Endothelial cell of umbilical vein (primary cell): ENCODE data around the gene PAPPA. TPM values are rescaled to one million over a fixed set of nuclear protein-coding genes. Genes with fewer than 3 reads are reported as not detected.

Experiments used
- BruUV-seq: library from RNA; stranded (reverse); fragments of 400-500 nt; replicated peaks from 2 replicates; lab custom pipeline; 2021; lab: Mats Ljungman, UMichigan
- CTCF ChIA-PET: fragments of 300-600, 350-600 bp; sonication (Branson Sonifier 250); formaldehyde crosslinking; loops from one replicate; lab custom pipeline; 2021; ENCODE audit warnings: antibody characterized with exemption, inconsistent platforms; lab: Charles Lee
- POLR2A ChIA-PET: fragments of 300-600, 350-600 bp; sonication (Branson Sonifier 250); formaldehyde crosslinking; loops from one replicate; lab custom pipeline; 2021; ENCODE audit warnings: antibody characterized with exemption, inconsistent platforms; lab: Charles Lee
- DNase-seq: peaks from one replicate; pipeline ENCODE4 v3.0.0-alpha.2; 2011; ENCODE audit warnings: low read depth, low spot score
- FAIRE-seq: peaks from 2 replicates; lab custom pipeline; 2011; peaks lifted over from hg19 to GRCh38; lab: Jason Lieb, UNC
- H2AFZ ChIP-seq: 2 replicates; pipeline ENCODE4 v1.6.0; 2012; ENCODE audit warnings: low read depth, low read length, control low read depth, inconsistent platforms
- H3K27ac ChIP-seq: 2 replicates; pipeline ENCODE4 v1.5.1; 2011; ENCODE audit warnings: low read depth, mild to moderate bottlenecking, control low read depth, low read length, moderate library complexity; ENCODE audit not compliant: insufficient read depth
- H3K27me3 ChIP-seq, 2 experiments: 2 replicates each; pipeline versions ENCODE4 v1.6.0 to v1.6.1; 2011; ENCODE audit warnings: low read length in 2 of 2, mixed read lengths in 1 of 2; ENCODE audit not compliant: control insufficient read depth in 2 of 2, insufficient read depth in 2 of 2
- H3K36me3 ChIP-seq, 2 experiments: 2 replicates in 1 of 2; 3 replicates in 1 of 2; pipeline ENCODE4 v1.5.1; 2011; ENCODE audit warnings: low read length in 2 of 2, mild to moderate bottlenecking in 1 of 2, moderate library complexity in 1 of 2; ENCODE audit not compliant: control insufficient read depth in 2 of 2, insufficient read depth in 2 of 2; ENCODE audit errors: extremely low read depth in 1 of 2
- H3K4me1 ChIP-seq: 3 replicates; pipeline ENCODE4 v1.5.1; 2011; ENCODE audit warnings: mild to moderate bottlenecking, low read length; ENCODE audit not compliant: control insufficient read depth, insufficient read depth; ENCODE audit errors: extremely low read depth
- H3K4me2 ChIP-seq: 2 replicates; pipeline ENCODE4 v1.6.1; 2011; ENCODE audit warnings: low read length, control low read depth, mixed read lengths; ENCODE audit not compliant: insufficient read depth
- H3K4me3 ChIP-seq, 3 experiments: fragments of 200-600 bp in 1 of 3; sonication (generic), shearing (Covaris generic) in 1 of 3; replicated peaks in 1 of 3; 2 replicates each; pipeline ENCODE4 v1.5.1; 2011 to 2016; ENCODE audit warnings: control low read depth in 3 of 3, low read length in 3 of 3, mild to moderate bottlenecking in 2 of 3, inconsistent platforms in 1 of 3, low read depth in 1 of 3, moderate library complexity in 1 of 3; ENCODE audit not compliant: insufficient read depth in 1 of 3
- H3K79me2 ChIP-seq: 2 replicates; pipeline ENCODE4 v1.6.0; 2012; ENCODE audit warnings: low read length, inconsistent platforms; ENCODE audit not compliant: control insufficient read depth, insufficient read depth
- H3K9ac ChIP-seq: replicated peaks from 2 replicates; pipeline ENCODE3; 2011; ENCODE audit warnings: low read length, control low read depth; ENCODE audit not compliant: insufficient read depth; ENCODE audit errors: extremely low read depth
- H3K9me1 ChIP-seq: replicated peaks from 3 replicates; pipeline ENCODE4 v1.6.0; 2011; ENCODE audit warnings: mild to moderate bottlenecking, low read length; ENCODE audit not compliant: control insufficient read depth, insufficient read depth; ENCODE audit errors: extremely low read depth
- H3K9me3 ChIP-seq: replicated peaks from 2 replicates; pipeline ENCODE4 v1.5.1; 2012; ENCODE audit warnings: low read length, inconsistent platforms; ENCODE audit not compliant: control insufficient read depth, insufficient read depth
- H4K20me1 ChIP-seq: replicated peaks from 2 replicates; pipeline ENCODE3; 2011; ENCODE audit warnings: mild to moderate bottlenecking, low read length; ENCODE audit not compliant: control insufficient read depth, insufficient read depth; ENCODE audit errors: extremely low read depth
- CTCF ChIP-seq, 2 donors: IDR thresholded peaks; 1 replicate in 1 of 2; 2 replicates in 1 of 2; pipeline ENCODE4 v1.5.1; 2011; ENCODE audit warnings: low read length in 2 of 2, mild to moderate bottlenecking in 2 of 2, moderate library complexity in 2 of 2, control low read depth in 1 of 2, inconsistent platforms in 1 of 2, low read depth in 1 of 2; ENCODE audit not compliant: insufficient read depth in 1 of 2; ENCODE audit errors: extremely low read depth in 1 of 2
- EZH2 ChIP-seq: IDR thresholded peaks from 2 replicates; pipeline ENCODE4 v1.6.1; 2012; ENCODE audit warnings: borderline replicate concordance, low read depth, mild to moderate bottlenecking, moderate library complexity, low read length, inconsistent platforms; ENCODE audit not compliant: severe bottlenecking
- FOS ChIP-seq: IDR thresholded peaks from 2 replicates; pipeline ENCODE4 v1.6.1; 2011; ENCODE audit warnings: mild to moderate bottlenecking, low read length, moderate library complexity, borderline replicate concordance; ENCODE audit not compliant: insufficient read depth
- GATA2 ChIP-seq: IDR thresholded peaks from 2 replicates; pipeline ENCODE4 v1.7.0; 2011; ENCODE audit warnings: low read depth, mild to moderate bottlenecking, moderate library complexity, mixed read lengths, low read length; ENCODE audit not compliant: insufficient read length, insufficient read depth
- JUN ChIP-seq: IDR thresholded peaks from 2 replicates; pipeline ENCODE4 v1.6.1; 2011; ENCODE audit warnings: borderline replicate concordance, low read depth; ENCODE audit not compliant: insufficient read length, insufficient read depth
- MAX ChIP-seq: IDR thresholded peaks from 2 replicates; pipeline ENCODE4 v1.6.1; 2011; ENCODE audit not compliant: insufficient read depth, insufficient read length
- MYC ChIP-seq: IDR thresholded peaks from one replicate; pipeline ENCODE4 v1.6.1; 2011; ENCODE audit warnings: mild to moderate bottlenecking, low read depth, low read length
- POLR2A ChIP-seq: IDR thresholded peaks from 2 replicates; pipeline ENCODE4 v1.6.1; 2012; ENCODE audit warnings: low read depth, mild to moderate bottlenecking, control low read depth, low read length
- POLR2AphosphoS5 ChIP-seq: IDR thresholded peaks from 2 replicates; pipeline ENCODE4 v1.6.1; 2012; ENCODE audit warnings: low read depth, mild to moderate bottlenecking, control low read depth, low read length, moderate library complexity; ENCODE audit not compliant: insufficient read depth
- dilution Hi-C: fragments of 300-500 bp; cut with MboI; formaldehyde crosslinking; loops from one replicate; pipeline ENCODE4 v1.15.0; 2019; ENCODE audit warnings: low sequenced_read_pairs; ENCODE audit not compliant: extremely low pct_ligation_motif_present
- intact Hi-C: fragments of 100-400 bp; cut with micrococcal nuclease; formaldehyde crosslinking; loops from one replicate; pipeline ENCODE4 v1.10.0; 2022
- polyA plus RNA-seq, 4 experiments: library from polyadenylated mRNA; depleted of rRNA in 3 of 4; stranded (reverse) in 3 of 4; unstranded in 1 of 4; fragments of >200 nt; gene quantifications; 2 replicates each; pipeline versions ENCODE4 v1.2.1 to v1.2.3, GENCODE V29; 2011 to 2012; ENCODE audit warnings: missing spikeins in 1 of 4
- total RNA-seq: library from RNA; stranded (reverse); gene quantifications from 2 replicates; pipeline ENCODE4 v1.2.3, GENCODE V29; 2021

Gene PAPPA
- total and polyA plus RNA-seq, 2 donors (not counting 3 experiments of a cell fraction or from before 2014, with no cell fraction given), result 0.13 to 0.41 TPM

- Histone ChIP-seq H3K9me1 (no peaks in the 10 kb centered on the region), H3K4me2 (no peak overlapping the region), H3K4me3 (no peak overlapping the region), H3K9me3 (no peaks in the 10 kb centered on the region), H3K36me3 (no peaks in the 10 kb centered on the region), H3K4me1 (no peaks in the 10 kb centered on the region), H3K27me3 (no peaks in the 10 kb centered on the region), H3K27ac (no peak overlapping the region), H3K9ac (no peak overlapping the region), H4K20me1 (no peaks in the 10 kb centered on the region), H2AFZ (no peak overlapping the region), H3K79me2 (no peaks in the 10 kb centered on the region)
- ChIA-PET POLR2A (no interaction called here), CTCF (no interaction called here)
- BruUV-seq, result no TSS peak
- dilution Hi-C loops, result no loop called here
- intact Hi-C loops, result no loop called here
- no peak for DNase-seq
- TF ChIP-seq MYC, result no peak
- no peak for TF ChIP-seq CTCF (IDR thresholded peaks at IDR 0.05; ENCODE audit: extremely low read depth in 1 of 2, insufficient read depth in 1 of 2, low read depth in 1 of 2, low read length in 2 of 2)
- no peak for TF ChIP-seq GATA2
- TF ChIP-seq POLR2A, result no peak
- TF ChIP-seq FOS, result no peak
- TF ChIP-seq JUN, result no peak
- TF ChIP-seq MAX, result no peak
- TF ChIP-seq EZH2, result no peak
- no peak for TF ChIP-seq POLR2AphosphoS5
- FAIRE-seq, result no peak
These were observed 59.5 kb downstream of the PAPPA start for GRCh38 chr9:116212986-116213692.
